ENCODE data around the gene PRKCZ. TPM values are rescaled to one million over a fixed set of nuclear protein-coding genes. Genes with fewer than 3 reads are reported as not detected.

Gene PRKCZ
- total RNA-seq, 1 donor from 2014 or later = 13.9 TPM

- DNase-seq (ENCODE audit: low spot score) = no peak
- intact Hi-C loops (cut with DNase I) = no loop called here
Measured at GRCh38 chr1:2056955-2057590, 6.9 kb downstream of the PRKCZ start.

GRCh38 chr1:2059290-2059953 is 9.2 kb downstream of the PRKCZ start:
- intact Hi-C loops (cut with DNase I) = no loop called here
- no peak for DNase-seq (ENCODE audit: low spot score)

- DNase-seq (ENCODE audit: low spot score) = no peak
- intact Hi-C loops (cut with DNase I) = no loop called here
Measured at GRCh38 chr1:2060072-2060471, 9.9 kb downstream of the PRKCZ start.

- no peak for DNase-seq (ENCODE audit: low spot score)
- intact Hi-C loops (cut with DNase I) = no loop called here
Measured at GRCh38 chr1:2060535-2060934, 10.3 kb downstream of the PRKCZ start.

GRCh38 chr1:2061065-2061778 is 11.0 kb downstream of the PRKCZ start:
- no peak for DNase-seq (ENCODE audit: low spot score)
- intact Hi-C loops (cut with DNase I) = no loop called here

- intact Hi-C loops (cut with DNase I) = no loop called here
Measured at GRCh38 chr1:2065699-2066098, 15.5 kb downstream of the PRKCZ start.

GRCh38 chr1:2067393-2067792 is 17.2 kb downstream of the PRKCZ start:
- DNase-seq (ENCODE audit: low spot score) = no peak

More at GRCh38 chr1:2065699-2066098, 15.5 kb downstream of the PRKCZ start:
- DNase-seq (ENCODE audit: low spot score) = no peak

GRCh38 chr1:2067981-2068380 is 17.8 kb downstream of the PRKCZ start:
- no peak for DNase-seq (ENCODE audit: low spot score)
- intact Hi-C loops (cut with DNase I) = no loop called here

More at GRCh38 chr1:2067393-2067792, 17.2 kb downstream of the PRKCZ start:
- intact Hi-C loops (cut with DNase I) = no loop called here

- no peak for DNase-seq (ENCODE audit: low spot score)
- intact Hi-C loops (cut with DNase I) = no loop called here
Measured at GRCh38 chr1:2068951-2069350, 18.7 kb downstream of the PRKCZ start.

- intact Hi-C loops (cut with DNase I) = no loop called here
- DNase-seq (ENCODE audit: low spot score) = no peak
Measured at GRCh38 chr1:2070016-2070415, 19.8 kb downstream of the PRKCZ start.

GRCh38 chr1:2070800-2071530 is 20.8 kb downstream of the PRKCZ start:
- intact Hi-C loops (cut with DNase I) = no loop called here
- DNase-seq (ENCODE audit: low spot score) = no peak

GRCh38 chr1:2072109-2072806 is 22.0 kb downstream of the PRKCZ start:
- intact Hi-C loops (cut with DNase I) = no loop called here
- no peak for DNase-seq (ENCODE audit: low spot score)

- intact Hi-C loops (cut with DNase I) = no loop called here
- no peak for DNase-seq (ENCODE audit: low spot score)
Measured at GRCh38 chr1:2072891-2073290, 22.7 kb downstream of the PRKCZ start.

- intact Hi-C loops (cut with DNase I) = no loop called here
Measured at GRCh38 chr1:2073382-2074230, 23.4 kb downstream of the PRKCZ start.

GRCh38 chr1:2074396-2074795 is 24.2 kb downstream of the PRKCZ start:
- intact Hi-C loops (cut with DNase I) = no loop called here
- DNase-seq (ENCODE audit: low spot score) = no peak

More at GRCh38 chr1:2073382-2074230, 23.4 kb downstream of the PRKCZ start:
- DNase-seq (ENCODE audit: low spot score) = no peak

GRCh38 chr1:2074944-2075740 is 24.9 kb downstream of the PRKCZ start:
- intact Hi-C loops (cut with DNase I) = no loop called here

GRCh38 chr1:2076826-2077225 is 26.6 kb downstream of the PRKCZ start:
- intact Hi-C loops (cut with DNase I) = no loop called here
- DNase-seq (ENCODE audit: low spot score) = no peak

More at GRCh38 chr1:2074944-2075740, 24.9 kb downstream of the PRKCZ start:
- no peak for DNase-seq (ENCODE audit: low spot score)

GRCh38 chr1:2078170-2078569 is 28.0 kb downstream of the PRKCZ start:
- intact Hi-C loops (cut with DNase I) = no loop called here
- DNase-seq (ENCODE audit: low spot score) = no peak
